NCI-H128 (cell line): Measurements from ENCODE around the gene ATG16L1.
"Not testable (repeated sequence)": the region's sequence is repeated elsewhere in the genome, so short reads cannot be mapped to it uniquely, and the experiment has no call there.

Source experiments
- DNase-seq: peaks from one replicate; lab custom pipeline; 2025; ENCODE audit not compliant: unreplicated experiment; lab: John Stamatoyannopoulos, UW

The ATG16L1 gene

DNA sequence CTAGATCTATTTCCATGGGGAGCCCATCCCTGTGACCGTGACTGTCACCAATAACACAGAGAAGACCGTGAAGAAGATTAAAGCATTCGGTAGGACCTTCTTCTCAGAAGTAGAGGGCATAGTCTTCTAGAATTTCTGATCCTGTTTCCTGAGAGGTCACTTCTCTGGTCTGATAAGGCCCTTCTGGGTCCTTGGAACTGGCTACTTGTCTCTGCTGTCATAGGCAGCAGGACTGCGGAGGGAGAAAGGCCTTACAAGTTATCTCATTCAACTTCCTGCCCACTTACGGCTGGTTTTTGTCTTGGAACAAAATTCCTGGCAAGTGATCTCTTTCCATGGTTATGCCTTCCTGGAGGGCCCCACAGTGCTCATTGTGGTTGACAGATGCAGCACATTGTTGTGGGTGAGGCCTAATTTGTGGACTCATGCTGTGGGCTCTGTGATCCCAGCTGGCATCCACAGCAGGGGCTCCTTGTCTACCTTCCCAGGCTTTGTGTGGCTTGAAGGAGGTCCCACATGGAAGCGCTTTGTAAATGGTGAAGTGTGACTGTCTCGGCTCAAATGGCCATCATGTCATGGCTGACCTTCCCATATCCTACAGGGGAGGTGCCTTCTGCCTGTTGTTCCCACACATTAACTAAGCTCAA lies 78.1 kb downstream of the ATG16L1 start:
- no peak for DNase-seq

DNA sequence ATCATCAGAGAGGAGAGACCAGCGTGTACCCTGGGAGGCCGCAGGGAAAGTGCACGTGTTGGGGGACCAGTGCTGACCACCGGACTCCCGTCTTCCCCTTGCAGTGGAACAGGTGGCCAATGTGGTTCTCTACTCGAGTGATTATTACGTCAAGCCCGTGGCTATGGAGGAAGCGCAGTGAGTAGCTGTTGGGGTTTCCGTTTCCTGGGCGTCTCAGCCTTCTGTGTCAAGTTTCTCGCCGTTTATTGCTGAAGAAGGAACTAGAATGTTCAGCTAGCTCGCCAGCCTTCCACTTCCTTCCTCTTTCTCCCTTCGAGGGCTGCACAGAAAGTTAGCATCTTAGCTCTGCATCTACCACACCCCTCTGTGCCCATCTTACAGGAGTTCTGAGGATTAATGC lies 80.1 kb downstream of the ATG16L1 start:
- DNase-seq, result no peak

GRCh38 chr2:233332125-233332524 lies 80.7 kb downstream of the ATG16L1 start:
- DNase-seq, result no peak

DNA sequence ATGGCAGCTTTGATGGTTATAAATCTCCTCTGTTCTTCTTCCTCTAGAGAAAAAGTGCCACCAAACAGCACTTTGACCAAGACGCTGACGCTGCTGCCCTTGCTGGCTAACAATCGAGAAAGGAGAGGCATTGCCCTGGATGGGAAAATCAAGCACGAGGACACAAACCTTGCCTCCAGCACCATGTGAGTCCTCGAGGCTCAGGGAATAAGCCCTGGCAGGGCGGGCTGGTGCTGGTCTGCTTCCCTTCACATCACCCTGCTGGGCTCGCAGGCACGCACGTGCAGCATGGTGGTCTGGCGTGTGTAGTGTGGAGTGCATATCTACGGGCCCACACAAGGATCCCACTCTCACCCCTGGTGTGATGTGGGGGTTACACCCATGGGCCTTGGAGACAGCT lies 83.4 kb downstream of the ATG16L1 start:
- DNase-seq, result no peak

GRCh38 chr2:233336091-233336490 lies 84.6 kb downstream of the ATG16L1 start:
- DNase-seq, result not testable (repeated sequence)

DNA sequence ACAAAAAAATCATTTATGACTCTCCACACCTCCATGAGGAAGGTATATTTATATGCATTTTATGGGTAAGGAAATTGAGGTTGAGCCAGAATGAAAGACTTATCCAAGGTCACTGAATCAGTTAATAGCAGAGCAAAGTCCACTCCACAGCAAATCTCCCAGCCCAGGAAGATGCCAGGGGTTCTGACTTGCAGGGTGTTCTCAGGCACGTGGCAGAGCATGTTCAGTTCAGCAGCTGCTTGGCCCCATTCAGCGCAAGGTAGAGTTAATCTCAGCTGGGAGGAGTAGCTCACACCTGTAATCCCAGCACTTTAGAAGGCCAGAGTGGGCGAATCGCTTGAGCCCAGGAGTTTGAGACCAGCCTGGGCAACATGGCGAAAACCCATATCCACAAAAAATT lies 85.1 kb downstream of the ATG16L1 start:
- no peak for DNase-seq

DNA sequence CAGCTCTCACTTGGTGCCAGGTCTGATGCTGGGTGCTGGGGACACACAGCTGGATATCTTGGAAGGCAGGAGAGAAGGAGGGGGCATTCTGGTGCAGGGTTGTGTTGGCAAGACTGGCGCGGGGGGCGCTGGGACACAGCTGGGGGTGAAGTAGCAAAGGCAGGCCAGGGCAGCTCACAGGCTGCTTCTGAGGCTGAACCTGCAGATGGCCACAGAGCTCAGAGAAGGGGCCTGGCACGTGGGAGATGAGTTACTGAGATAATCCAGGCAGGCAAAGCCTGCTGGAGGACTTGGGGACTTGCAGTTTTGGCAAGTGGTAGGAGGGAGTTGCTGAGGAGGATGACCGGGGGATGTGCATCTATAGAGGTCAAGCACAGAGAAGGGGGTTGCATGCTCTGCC lies 86.6 kb downstream of the ATG16L1 start:
- DNase-seq, result no peak

- no peak for DNase-seq
These were observed 87.4 kb downstream of the ATG16L1 start for GRCh38 chr2:233338812-233339368.

DNA sequence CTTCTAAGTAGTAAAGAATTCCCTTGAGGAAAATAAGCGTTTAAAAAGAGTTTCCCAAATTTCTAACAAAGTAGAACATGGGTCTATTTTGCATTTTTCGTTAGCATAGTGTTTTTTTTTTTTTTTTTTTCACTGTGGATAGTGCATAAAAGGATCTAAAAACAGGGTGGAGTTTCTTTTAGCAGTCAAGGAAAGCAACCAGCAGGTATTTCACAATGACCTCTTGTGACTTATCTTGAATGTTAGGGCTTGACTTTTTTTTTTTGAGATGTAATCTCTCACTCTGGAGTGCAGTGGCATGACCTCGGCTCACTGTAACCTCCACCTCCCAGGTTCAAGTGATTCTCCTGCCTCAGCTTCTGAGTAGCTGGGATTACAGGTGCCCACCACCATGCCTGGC lies 88.0 kb downstream of the ATG16L1 start:
- no peak for DNase-seq

GRCh38 chr2:233341296-233341695 lies 89.8 kb downstream of the ATG16L1 start:
- no peak for DNase-seq

DNA sequence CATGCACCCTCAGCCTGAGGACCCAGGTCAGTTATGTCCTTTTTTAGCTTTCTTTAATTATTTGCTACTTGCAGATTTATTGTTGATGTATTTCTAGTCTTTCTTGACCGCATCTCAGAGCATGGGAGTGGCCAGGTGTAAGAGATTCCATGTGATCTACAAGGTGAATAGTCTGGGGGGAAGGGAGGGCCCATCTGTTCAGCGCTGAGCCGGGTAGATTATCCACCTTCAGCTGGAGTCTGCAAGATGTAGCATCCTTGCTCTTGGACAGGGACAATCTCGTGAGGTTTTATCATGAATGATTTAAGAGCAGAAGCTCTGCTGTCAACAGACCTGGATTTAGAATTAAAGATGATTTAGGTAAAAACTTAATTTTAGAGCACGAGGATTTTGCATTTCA lies 90.8 kb downstream of the ATG16L1 start:
- no peak for DNase-seq

GRCh38 chr2:233343171-233343705 lies 91.8 kb downstream of the ATG16L1 start:
- no peak for DNase-seq
